Adrenal gland (tissue), 5 donors: ENCODE results near the gene PSTPIP1.

Experiments
- POLR2A ChIP-seq, 2 donors: fragments of 450-650 bp; IDR thresholded peaks; one replicate each; pipeline ENCODE4 v1.6.1; 2017; ENCODE audit warnings: antibody characterized with exemption in 2 of 2, mild to moderate bottlenecking in 2 of 2, moderate library complexity in 1 of 2
- TF ChIP-seq, protein P1 (sequence below), 6 experiments: fragments of 450-650 bp in 4 of 6; fragments of 200-600 bp in 2 of 6; sonication (generic) in 1 of 6; IDR thresholded peaks; 1 replicate in 5 of 6; 2 replicates in 1 of 6; pipeline versions ENCODE4 v1.5.1 to v1.8.0; 2016 to 2021; ENCODE audit warnings: antibody characterized with exemption in 6 of 6, mild to moderate bottlenecking in 2 of 6, moderate library complexity in 1 of 6
- donor health status: DM: no; HTN: no; CAD: no.

DNA sequence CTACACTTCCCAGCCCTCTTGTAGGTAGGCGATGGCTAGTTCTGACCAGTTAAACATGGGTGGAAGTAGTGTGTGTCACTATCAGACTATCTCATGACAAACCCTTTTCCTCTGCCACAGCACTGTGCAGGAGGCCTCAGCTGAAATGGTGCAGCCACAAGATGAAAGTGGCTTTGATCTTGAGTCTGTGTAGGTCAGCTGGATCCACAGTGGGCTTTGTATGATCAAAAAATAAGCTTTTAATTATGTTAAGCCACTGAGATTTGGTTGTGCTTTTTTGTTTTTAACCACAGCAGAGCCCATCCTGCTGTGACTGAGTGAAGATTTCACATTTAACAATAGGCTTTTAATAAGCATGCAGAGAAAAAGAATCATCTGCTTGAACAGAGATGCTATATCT, 43.7 kb upstream of the PSTPIP1 start:
- TF ChIP-seq POLR2A (IDR thresholded peaks at IDR 0.05), result no peak
- TF ChIP-seq, protein P1, sequence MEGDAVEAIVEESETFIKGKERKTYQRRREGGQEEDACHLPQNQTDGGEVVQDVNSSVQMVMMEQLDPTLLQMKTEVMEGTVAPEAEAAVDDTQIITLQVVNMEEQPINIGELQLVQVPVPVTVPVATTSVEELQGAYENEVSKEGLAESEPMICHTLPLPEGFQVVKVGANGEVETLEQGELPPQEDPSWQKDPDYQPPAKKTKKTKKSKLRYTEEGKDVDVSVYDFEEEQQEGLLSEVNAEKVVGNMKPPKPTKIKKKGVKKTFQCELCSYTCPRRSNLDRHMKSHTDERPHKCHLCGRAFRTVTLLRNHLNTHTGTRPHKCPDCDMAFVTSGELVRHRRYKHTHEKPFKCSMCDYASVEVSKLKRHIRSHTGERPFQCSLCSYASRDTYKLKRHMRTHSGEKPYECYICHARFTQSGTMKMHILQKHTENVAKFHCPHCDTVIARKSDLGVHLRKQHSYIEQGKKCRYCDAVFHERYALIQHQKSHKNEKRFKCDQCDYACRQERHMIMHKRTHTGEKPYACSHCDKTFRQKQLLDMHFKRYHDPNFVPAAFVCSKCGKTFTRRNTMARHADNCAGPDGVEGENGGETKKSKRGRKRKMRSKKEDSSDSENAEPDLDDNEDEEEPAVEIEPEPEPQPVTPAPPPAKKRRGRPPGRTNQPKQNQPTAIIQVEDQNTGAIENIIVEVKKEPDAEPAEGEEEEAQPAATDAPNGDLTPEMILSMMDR (IDR thresholded peaks at IDR 0.05), result no peak
